HG03095 (cell line): Measurements from ENCODE around the gene NDUFAF5.

Experiments
- ATAC-seq: cut with Tn5 transposase; IDR thresholded peaks from one replicate; pipeline ENCODE4 v1.9.1; 2021; ENCODE audit warnings: moderate library complexity; ENCODE audit not compliant: unreplicated experiment

The NDUFAF5 gene

GRCh38 chr20:13865791-13866351 is 81.0 kb downstream of the NDUFAF5 start:
- no peak for ATAC-seq

GRCh38 chr20:13868331-13868730 is 83.5 kb downstream of the NDUFAF5 start:
- no peak for ATAC-seq

GRCh38 chr20:13870170-13870748 is 85.4 kb downstream of the NDUFAF5 start:
- ATAC-seq, result no peak
